ENCODE results near the gene LDB2. TPM values are rescaled to one million over a fixed set of nuclear protein-coding genes. Genes with fewer than 3 reads are reported as not detected.

The LDB2 gene
- total RNA-seq, 3 donors from 2014 or later, result 4.7 to 19.9 (median 9.3) TPM

- Histone ChIP-seq H3K4me3 (no peak overlapping the region), H3K36me3 (ENCODE audit: low read depth) (no peaks in the 10 kb centered on the region), H3K4me1 (ENCODE audit: low read depth) (no peaks in the 10 kb centered on the region), H3K9me3 (no peaks in the 10 kb centered on the region)
- ATAC-seq, result no peak
- intact Hi-C loops (cut with DNase I, micrococcal nuclease), result no loop called here
- DNase-seq, result no peak
- TF ChIP-seq CTCF (IDR thresholded peaks at IDR 0.05), result no peak
These were observed 4.0 kb downstream of the LDB2 start for GRCh38 chr4:16894406-16894805.

- DNase-seq (no peak), ATAC-seq (no peak)
- no peaks in the 10 kb centered on the region for H3K4me1 ChIP-seq (ENCODE audit: low read depth)
- H3K36me3 ChIP-seq (ENCODE audit: low read depth), result no peaks in the 10 kb centered on the region
- intact Hi-C loops (cut with DNase I, micrococcal nuclease), result no loop called here
- H3K9me3 ChIP-seq, result no peaks in the 10 kb centered on the region
- no peak overlapping the region for H3K4me3 ChIP-seq
- TF ChIP-seq CTCF (IDR thresholded peaks at IDR 0.05), result no peak
These were observed 5.2 kb downstream of the LDB2 start for GRCh38 chr4:16893141-16893651.

- intact Hi-C loops (cut with DNase I, micrococcal nuclease), result no loop called here
- H3K9me3 ChIP-seq, result no peaks in the 10 kb centered on the region
- TF ChIP-seq CTCF (IDR thresholded peaks at IDR 0.05), result no peak
- ATAC-seq (no peak), DNase-seq (no peak)
- no peak overlapping the region for H3K4me3 ChIP-seq
- H3K36me3 ChIP-seq (ENCODE audit: low read depth), result no peaks in the 10 kb centered on the region
- H3K4me1 ChIP-seq (ENCODE audit: low read depth), result no peaks in the 10 kb centered on the region
These were observed 7.8 kb downstream of the LDB2 start for GRCh38 chr4:16890651-16891050.

GRCh38 chr4:16889945-16890344 lies 8.5 kb downstream of the LDB2 start:
- no peak for TF ChIP-seq CTCF (IDR thresholded peaks at IDR 0.05)
- no peak for ATAC-seq
- intact Hi-C loops (cut with DNase I, micrococcal nuclease), result no loop called here
- Histone ChIP-seq H3K36me3 (ENCODE audit: low read depth) (no peaks in the 10 kb centered on the region), H3K9me3 (no peaks in the 10 kb centered on the region), H3K4me1 (ENCODE audit: low read depth) (no peaks in the 10 kb centered on the region), H3K4me3 (no peak overlapping the region)
- no peak for DNase-seq

- intact Hi-C loops (cut with DNase I, micrococcal nuclease), result no loop called here
- DNase-seq (no peak), ATAC-seq (no peak)
- Histone ChIP-seq H3K36me3 (ENCODE audit: low read depth) (no peaks in the 10 kb centered on the region), H3K4me3 (no peak overlapping the region), H3K9me3 (no peaks in the 10 kb centered on the region), H3K4me1 (ENCODE audit: low read depth) (no peaks in the 10 kb centered on the region)
- TF ChIP-seq CTCF (IDR thresholded peaks at IDR 0.05), result no peak
These were observed 10.6 kb downstream of the LDB2 start for GRCh38 chr4:16887887-16888286.

Measured in mucosa of descending colon (tissue), 3 donors.